KMS-11 (cell line): Measurements from ENCODE around the gene TPBGL.

Source experiments
- H2AFZ ChIP-seq: fragments of 200-600 bp; sonication (generic); 2 replicates; pipeline ENCODE4 v1.6.1; 2016; ENCODE audit warnings: antibody characterized with exemption, mixed run types, low read depth
- H3K27ac ChIP-seq: fragments of 200-600 bp; sonication (generic); 2 replicates; pipeline ENCODE4 v1.6.1; 2016; ENCODE audit warnings: mild to moderate bottlenecking, mixed run types
- H3K27me3 ChIP-seq: fragments of 200-600 bp; sonication (generic); 2 replicates; pipeline ENCODE4 v1.6.1; 2017; ENCODE audit warnings: mild to moderate bottlenecking, low read depth, mixed run types, moderate library complexity; ENCODE audit not compliant: insufficient read depth
- H3K36me3 ChIP-seq: fragments of 200-600 bp; sonication (generic); 2 replicates; pipeline ENCODE4 v1.6.1; 2017; ENCODE audit warnings: mild to moderate bottlenecking, mixed run types; ENCODE audit not compliant: insufficient read depth
- H3K4me1 ChIP-seq: fragments of 200-600 bp; sonication (generic); 2 replicates; pipeline ENCODE4 v1.6.1; 2016; ENCODE audit warnings: mild to moderate bottlenecking, low read depth, mixed run types; ENCODE audit not compliant: poor library complexity, severe bottlenecking
- H3K4me2 ChIP-seq: fragments of 200-600 bp; sonication (generic); 2 replicates; pipeline ENCODE4 v1.7.0; 2016; ENCODE audit warnings: mild to moderate bottlenecking, mixed run types
- H3K4me3 ChIP-seq: fragments of 200-600 bp; sonication (generic); IDR thresholded peaks from 2 replicates; pipeline ENCODE4 v1.6.1; 2017; ENCODE audit warnings: low read depth, low read length, mixed read lengths; ENCODE audit not compliant: insufficient read depth
- H3K79me2 ChIP-seq: fragments of 200-600 bp; sonication (generic); 2 replicates; pipeline ENCODE4 v1.6.1; 2016; ENCODE audit warnings: low read depth, mixed run types; ENCODE audit not compliant: insufficient read depth
- H3K9ac ChIP-seq: fragments of 200-600 bp; sonication (generic); 2 replicates; pipeline ENCODE4 v1.6.1; 2016; ENCODE audit warnings: mild to moderate bottlenecking, mixed run types
- H4K20me1 ChIP-seq: fragments of 200-600 bp; sonication (generic); 2 replicates; pipeline ENCODE4 v1.6.1; 2016; ENCODE audit warnings: mild to moderate bottlenecking, mixed run types; ENCODE audit not compliant: insufficient read depth
- TF ChIP-seq, protein P1 (sequence below): fragments of 200-600 bp; sonication (generic); conservative IDR thresholded peaks from 2 replicates; pipeline ENCODE4 v1.6.1; 2017; ENCODE audit warnings: low read depth, mild to moderate bottlenecking, antibody characterized with exemption, low read length, moderate library complexity, mixed read lengths

Gene TPBGL

GRCh38 chr11:75269896-75270295 lies 29.3 kb downstream of the TPBGL start:
- Histone ChIP-seq H3K27ac (no peak overlapping the region), H3K79me2 (no peaks in the 10 kb centered on the region), H3K27me3 (no peaks in the 10 kb centered on the region), H3K4me1 (no peaks in the 10 kb centered on the region), H3K9ac (no peak overlapping the region), H4K20me1 (no peaks in the 10 kb centered on the region), H3K4me2 (no peak overlapping the region), H2AFZ (no peak overlapping the region), H3K36me3 (no peaks in the 10 kb centered on the region), H3K4me3 (no peak overlapping the region)
- TF ChIP-seq, protein P1, sequence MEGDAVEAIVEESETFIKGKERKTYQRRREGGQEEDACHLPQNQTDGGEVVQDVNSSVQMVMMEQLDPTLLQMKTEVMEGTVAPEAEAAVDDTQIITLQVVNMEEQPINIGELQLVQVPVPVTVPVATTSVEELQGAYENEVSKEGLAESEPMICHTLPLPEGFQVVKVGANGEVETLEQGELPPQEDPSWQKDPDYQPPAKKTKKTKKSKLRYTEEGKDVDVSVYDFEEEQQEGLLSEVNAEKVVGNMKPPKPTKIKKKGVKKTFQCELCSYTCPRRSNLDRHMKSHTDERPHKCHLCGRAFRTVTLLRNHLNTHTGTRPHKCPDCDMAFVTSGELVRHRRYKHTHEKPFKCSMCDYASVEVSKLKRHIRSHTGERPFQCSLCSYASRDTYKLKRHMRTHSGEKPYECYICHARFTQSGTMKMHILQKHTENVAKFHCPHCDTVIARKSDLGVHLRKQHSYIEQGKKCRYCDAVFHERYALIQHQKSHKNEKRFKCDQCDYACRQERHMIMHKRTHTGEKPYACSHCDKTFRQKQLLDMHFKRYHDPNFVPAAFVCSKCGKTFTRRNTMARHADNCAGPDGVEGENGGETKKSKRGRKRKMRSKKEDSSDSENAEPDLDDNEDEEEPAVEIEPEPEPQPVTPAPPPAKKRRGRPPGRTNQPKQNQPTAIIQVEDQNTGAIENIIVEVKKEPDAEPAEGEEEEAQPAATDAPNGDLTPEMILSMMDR, result no peak

DNA sequence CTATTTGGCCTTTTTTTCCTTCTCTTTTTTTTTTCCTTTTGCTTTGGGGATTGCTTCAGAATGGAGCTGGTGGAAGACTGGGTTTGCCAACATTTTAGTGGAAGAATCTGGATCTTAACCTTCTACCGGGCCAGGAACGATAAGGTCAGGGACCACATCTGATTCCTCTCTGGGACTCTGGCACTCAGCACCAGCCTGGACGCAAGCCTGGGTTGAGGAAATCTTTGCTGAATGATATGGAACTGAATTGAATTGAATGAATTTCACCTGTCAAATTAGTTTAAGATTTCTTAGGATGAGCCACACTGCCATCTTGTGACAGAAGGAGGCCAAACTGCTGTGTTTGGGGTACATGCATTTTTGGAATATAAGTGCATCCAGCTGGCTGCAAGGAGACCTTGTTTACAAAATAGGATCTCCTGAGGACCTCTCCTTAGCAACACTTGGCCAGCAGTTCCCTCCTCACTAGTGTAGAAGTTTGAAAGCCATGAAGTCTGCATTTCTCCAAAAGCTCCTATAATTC lies 30.4 kb downstream of the TPBGL start:
- H3K9ac ChIP-seq, result no peak overlapping the region
- no peak overlapping the region for H3K4me2 ChIP-seq
- H4K20me1 ChIP-seq, result no peaks in the 10 kb centered on the region
- H3K4me3 ChIP-seq, result no peak overlapping the region
- TF ChIP-seq, protein P1, result peak; percentile 61
- no peaks in the 10 kb centered on the region for H3K27me3 ChIP-seq
- no peaks in the 10 kb centered on the region for H3K79me2 ChIP-seq
- H2AFZ ChIP-seq, result no peak overlapping the region
- no peak overlapping the region for H3K27ac ChIP-seq
- H3K4me1 ChIP-seq, result no peaks in the 10 kb centered on the region
- H3K36me3 ChIP-seq, result no peaks in the 10 kb centered on the region

- no peak overlapping the region for H3K4me2 ChIP-seq
- no peaks in the 10 kb centered on the region for H3K36me3 ChIP-seq
- H3K4me3 ChIP-seq, result no peak overlapping the region
- no peak overlapping the region for H2AFZ ChIP-seq
- no peak overlapping the region for H3K9ac ChIP-seq
- H3K79me2 ChIP-seq, result no peaks in the 10 kb centered on the region
- H4K20me1 ChIP-seq, result no peaks in the 10 kb centered on the region
- no peaks in the 10 kb centered on the region for H3K27me3 ChIP-seq
- TF ChIP-seq, protein P1, result no peak
- no peaks in the 10 kb centered on the region for H3K4me1 ChIP-seq
- no peak overlapping the region for H3K27ac ChIP-seq
Measured at GRCh38 chr11:75271730-75272129, 31.2 kb downstream of the TPBGL start.

DNA sequence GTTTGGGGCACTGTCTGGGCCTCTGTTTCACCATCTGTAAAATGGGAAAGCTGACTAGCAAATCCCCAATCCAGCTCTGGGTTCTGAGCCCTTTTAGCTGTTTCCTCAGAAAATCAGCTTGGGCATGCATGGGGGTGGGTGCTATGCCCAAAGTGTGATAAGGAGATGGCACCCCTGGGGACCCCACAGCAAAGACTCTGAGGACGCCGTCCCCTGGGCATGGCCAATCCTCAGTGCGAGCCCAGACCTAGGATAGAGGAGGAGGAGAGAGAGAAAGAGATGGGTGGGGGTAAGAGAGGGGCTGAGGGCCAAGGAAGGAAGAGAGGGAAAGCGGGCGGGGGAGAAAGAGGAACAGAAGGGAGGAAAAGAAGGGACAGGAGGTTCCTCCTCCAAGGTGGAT lies 31.8 kb downstream of the TPBGL start:
- no peaks in the 10 kb centered on the region for H3K27me3 ChIP-seq
- no peaks in the 10 kb centered on the region for H3K79me2 ChIP-seq
- H3K4me3 ChIP-seq, result no peak overlapping the region
- no peak overlapping the region for H3K27ac ChIP-seq
- no peak overlapping the region; the same call in 1 of the 2 replicates for H3K4me2 ChIP-seq
- no peaks in the 10 kb centered on the region for H3K36me3 ChIP-seq
- TF ChIP-seq, protein P1, result no peak
- no peaks in the 10 kb centered on the region for H4K20me1 ChIP-seq
- H3K4me1 ChIP-seq, result no peaks in the 10 kb centered on the region
- H2AFZ ChIP-seq, result no peak overlapping the region
- no peak overlapping the region for H3K9ac ChIP-seq
